ENCODE data around the gene NYAP1.

GRCh38 chr7:100513212-100513810 is 29.6 kb downstream of the NYAP1 start:
- TF ChIP-seq, protein P1, sequence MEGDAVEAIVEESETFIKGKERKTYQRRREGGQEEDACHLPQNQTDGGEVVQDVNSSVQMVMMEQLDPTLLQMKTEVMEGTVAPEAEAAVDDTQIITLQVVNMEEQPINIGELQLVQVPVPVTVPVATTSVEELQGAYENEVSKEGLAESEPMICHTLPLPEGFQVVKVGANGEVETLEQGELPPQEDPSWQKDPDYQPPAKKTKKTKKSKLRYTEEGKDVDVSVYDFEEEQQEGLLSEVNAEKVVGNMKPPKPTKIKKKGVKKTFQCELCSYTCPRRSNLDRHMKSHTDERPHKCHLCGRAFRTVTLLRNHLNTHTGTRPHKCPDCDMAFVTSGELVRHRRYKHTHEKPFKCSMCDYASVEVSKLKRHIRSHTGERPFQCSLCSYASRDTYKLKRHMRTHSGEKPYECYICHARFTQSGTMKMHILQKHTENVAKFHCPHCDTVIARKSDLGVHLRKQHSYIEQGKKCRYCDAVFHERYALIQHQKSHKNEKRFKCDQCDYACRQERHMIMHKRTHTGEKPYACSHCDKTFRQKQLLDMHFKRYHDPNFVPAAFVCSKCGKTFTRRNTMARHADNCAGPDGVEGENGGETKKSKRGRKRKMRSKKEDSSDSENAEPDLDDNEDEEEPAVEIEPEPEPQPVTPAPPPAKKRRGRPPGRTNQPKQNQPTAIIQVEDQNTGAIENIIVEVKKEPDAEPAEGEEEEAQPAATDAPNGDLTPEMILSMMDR (conservative IDR thresholded peaks at IDR 0.05 in 1 of 2, IDR thresholded peaks at IDR 0.05 in 1 of 2; ENCODE audit: extremely low read depth in 1 of 2, insufficient read depth in 1 of 2, low read depth in 1 of 2, low read length in 2 of 2) = no peak
- no peak for TF ChIP-seq EZH2 (IDR thresholded peaks at IDR 0.05; ENCODE audit: borderline replicate concordance, low read length)

Data from mammary epithelial cell (primary cell).